Stimulated activated CD8-positive, alpha-beta memory T cell treated with anti-CD3 and anti-CD28 coated beads, Interleukin-7, amount 100 ng/mL, for 24 hours (primary cell): ENCODE measurements around the gene CPLX3.

Source experiments
- DNase-seq: peaks from one replicate; pipeline ENCODE4 v3.0.0-alpha.2; 2020; ENCODE audit warnings: low read depth

CPLX3 gene

DNA sequence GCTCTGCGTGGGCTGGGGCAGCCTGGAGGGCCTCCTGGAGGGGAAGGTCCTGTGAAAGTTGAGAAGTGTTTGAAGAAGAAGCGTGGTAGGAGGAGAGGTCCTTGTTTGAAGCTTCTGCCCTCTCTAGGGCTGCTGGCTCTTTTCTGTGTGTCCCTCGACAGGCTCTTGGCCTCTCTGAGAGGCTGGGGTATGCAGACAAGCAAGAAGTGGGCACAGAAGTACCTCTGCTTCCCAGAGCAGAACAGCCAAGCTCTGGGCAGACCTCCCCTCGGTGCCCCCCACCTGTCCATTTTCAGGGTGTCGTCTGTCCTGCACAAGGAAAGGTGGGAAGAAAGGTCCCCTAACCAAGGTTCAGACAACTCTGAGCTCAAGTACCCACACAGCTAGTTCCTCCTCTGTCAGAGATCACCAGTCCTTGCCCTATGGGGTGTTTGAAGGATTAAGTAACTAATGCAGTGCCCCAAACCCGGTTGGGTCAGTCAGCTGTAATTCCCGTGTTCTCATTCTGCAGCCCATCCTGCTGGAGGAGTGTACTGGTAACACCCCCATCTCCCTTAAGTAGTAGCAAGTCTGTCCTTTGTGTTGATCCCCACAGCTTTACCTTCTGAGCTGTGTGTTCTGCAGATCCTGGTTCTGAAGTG lies 38.3 kb upstream of the CPLX3 start:
- DNase-seq: no peak

DNA sequence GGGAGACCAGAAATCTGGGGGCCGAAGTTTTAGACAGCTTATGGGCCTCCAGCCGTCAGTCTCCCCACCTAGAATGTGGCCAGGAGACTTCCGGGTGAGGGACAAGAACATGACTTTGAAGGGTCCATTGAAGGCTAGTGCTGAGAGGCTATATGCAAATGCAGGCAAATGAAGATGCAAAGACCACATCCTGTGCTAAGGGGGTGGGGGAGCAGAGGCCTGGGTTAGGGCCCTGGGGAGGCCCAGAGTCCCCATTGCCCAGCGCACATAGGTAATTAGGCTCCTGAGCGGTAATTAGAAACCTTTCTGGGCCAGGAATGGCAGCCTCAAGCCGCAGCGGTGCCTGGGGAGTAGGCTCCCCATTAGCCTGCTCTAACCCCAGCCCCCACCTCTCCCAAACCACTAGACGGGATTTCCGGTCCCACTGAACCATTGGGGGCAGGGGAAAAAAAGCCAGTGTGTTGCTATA lies 37.7 kb upstream of the CPLX3 start:
- no peak for DNase-seq

DNA sequence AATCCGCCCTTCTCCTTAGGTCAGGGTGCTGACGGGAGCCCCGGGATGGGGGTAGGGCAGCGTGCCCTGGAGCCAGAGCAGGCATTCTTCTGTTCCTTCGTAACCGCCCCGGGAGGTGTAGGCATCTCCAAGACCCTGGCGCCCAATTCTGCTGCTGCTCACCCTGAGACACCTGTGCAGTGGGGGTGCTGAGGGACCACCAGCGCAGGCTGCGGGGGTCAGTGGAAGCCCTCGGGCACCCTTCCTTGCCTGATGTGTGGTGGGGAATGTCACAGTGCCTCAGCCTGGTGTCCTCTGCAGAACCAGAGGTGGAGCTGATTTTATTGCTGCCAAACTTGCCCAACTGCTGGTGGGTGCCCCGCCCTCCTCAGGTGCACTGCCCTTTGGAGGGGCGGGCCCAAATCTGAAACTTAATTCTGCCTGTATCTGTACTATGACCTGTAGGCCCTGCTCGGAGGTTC lies 37.2 kb upstream of the CPLX3 start:
- no peak for DNase-seq

DNA sequence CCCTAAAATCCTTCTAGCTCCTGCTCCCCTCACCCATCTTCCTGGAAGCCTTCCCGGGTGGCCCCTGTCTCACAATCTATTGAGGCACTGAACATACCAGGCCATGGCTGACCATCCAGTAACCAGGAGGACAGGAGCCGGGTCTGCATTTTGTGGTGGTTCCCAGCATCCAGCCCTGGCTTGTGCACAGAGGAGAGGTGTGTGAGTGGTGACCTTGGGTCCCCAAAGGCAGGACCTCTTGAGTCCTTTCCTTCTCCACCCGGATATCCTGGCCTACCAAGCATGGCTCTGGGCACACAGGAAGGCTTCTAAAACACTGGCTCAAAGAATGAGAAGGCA lies 36.7 kb upstream of the CPLX3 start:
- DNase-seq: no peak

DNA sequence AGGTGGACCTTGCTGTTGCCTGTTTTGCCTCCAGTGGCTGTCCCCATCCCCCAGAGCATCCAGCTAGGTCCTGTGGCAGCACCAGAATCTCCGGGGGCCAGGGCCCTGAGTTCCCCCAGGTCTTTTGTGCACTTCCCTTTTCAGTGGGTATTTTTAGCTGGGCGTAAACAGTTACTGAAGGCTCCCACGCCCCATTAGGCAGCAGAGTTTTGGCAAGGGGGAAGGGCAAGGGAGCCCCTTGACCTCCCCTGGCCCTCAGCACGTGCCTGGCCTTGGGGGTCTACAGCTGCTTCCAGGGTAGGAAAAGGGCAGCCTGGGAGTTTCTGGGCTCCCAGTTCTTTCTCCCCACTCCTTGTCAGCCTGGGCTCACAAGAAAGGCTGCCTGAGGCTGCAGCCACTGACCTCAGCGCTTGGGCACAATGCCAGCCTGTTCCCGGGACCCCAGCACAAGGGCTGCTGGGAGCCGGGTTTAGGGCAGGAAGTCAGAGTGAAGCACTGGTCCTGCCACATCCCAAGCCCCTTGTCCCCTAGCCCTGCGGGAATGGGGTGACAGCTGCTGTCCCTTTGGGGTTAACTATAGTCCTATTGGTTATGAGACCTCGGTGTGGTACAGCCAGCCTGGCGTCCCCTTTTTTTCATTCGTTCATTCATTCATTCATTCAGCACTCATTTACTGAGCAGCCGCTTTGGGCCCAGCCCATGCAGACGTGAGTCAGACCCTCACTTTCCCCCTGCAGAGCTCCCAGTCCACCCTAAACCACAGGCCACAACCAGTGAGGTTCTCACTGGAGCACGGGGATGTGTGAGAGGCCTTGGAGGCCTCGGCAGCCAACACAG lies 36.1 kb upstream of the CPLX3 start:
- DNase-seq: no peak

DNA sequence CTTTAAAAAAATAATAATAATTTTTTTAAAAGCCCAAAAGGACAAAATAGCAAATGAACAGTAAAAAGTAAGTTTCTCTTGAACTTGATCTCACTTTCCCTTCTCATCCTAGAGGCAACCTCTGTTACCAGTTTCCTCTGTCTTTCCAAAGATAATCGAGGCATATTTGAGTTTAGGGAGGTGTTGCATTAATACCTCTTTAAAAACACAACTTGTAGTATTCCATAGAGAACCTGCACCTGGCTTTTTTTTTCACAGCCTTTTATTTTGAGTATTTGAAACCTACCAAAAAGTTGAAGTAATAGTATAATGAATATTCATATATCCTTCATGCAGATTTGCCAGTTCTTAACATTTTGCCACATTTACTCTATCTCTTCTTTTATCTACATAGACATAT lies 35.4 kb upstream of the CPLX3 start:
- no peak for DNase-seq

DNA sequence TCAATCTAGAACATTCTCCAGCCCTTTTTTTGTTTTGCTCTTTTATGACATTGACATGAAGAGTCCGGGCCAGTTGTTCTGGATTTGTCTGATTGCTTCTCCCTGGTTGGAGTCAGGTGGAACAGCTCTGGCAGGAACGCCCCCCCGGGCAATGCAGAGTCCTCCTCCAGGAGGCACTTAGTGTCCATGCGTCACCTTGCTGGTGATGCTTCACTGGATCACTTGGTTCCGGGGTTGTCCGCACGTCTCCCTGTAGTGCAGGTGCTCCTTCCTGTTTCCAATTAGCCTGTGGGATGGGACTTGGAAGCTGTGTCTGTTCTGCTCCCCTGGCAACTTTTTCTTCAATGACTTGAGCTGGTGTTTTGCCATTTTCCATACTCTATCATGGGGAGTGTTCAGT lies 34.8 kb upstream of the CPLX3 start:
- DNase-seq: no peak

DNA sequence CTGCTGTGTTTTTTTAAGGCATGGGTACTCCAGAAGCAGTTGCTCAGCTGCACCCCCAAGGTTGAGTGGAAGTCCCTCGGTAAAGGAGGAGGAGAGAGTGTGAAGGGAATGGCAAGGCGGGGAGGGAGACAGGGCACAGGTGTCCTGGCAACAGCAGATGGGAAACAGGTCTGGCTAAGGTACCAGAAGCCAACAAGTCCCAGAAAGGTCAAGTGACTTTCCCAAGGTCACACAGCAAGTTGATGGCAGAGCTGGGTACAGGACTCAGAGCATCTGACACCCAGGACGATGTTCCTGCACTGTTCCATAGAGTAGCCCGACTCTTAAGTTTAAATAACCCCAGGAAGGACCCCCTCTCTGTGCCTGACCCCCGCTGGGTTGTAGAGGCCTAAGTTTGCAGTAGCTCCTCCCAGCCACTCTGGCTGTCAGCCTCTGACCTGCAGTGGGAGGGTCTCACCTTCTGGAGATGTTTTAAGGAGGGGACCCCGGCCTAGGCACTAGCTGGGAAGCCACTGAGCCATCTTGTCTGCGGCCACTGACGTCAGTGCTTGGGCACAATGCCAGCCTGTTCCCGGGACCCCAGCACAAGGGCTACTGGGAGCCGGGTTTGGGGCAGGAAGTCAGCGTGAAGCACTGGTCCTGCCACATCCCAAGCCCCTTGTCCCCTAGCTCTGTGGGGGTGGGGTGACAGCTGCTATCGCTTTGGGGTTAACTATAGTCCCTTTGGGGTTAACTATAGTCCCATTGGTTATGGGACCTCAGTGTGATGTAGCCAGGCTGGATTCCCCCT lies 34.0 kb upstream of the CPLX3 start:
- no peak for DNase-seq

DNA sequence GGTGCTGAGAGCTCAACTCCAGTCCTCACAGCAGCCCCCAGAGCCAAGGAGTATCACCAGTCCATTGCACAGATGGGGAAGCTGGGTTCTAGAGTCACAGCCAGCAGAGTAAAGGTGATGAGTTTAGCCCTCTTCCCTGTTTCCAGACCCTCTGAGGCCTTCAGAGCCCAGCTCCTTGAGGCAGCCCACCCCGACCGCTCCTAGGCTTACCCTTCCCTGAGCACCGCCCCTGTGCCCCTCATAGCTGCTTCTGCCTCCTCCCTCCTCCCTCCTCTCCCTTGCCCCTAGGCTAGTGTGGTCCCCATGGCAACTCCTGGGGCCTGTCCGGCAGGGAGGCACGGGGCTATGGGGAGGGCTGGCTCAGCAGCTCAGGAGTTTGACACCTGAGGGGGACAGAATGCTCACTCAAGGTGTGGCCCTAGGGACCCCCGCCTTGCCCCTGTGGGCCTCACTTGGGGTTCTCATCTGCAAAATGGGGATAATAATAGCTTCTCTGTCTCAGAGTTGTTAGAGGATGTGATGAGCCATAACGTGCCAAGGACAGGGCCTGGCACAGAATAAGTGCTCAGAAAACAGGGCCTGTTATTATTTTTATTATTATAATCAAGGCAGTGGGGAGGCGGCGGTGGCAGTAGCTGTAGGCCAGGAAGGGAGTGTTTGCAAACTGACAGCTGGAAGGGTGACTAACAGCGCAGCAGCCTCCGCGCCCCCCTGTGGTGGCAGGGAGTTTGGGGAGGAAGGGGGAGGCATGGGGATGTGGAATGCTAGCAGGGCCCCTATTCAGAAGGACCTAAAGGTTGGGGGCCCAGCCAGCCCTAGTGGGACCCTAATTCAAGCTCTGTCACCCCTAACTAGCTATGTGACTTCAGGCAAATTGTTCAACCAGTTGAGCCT lies 33.0 kb upstream of the CPLX3 start:
- no peak for DNase-seq

DNA sequence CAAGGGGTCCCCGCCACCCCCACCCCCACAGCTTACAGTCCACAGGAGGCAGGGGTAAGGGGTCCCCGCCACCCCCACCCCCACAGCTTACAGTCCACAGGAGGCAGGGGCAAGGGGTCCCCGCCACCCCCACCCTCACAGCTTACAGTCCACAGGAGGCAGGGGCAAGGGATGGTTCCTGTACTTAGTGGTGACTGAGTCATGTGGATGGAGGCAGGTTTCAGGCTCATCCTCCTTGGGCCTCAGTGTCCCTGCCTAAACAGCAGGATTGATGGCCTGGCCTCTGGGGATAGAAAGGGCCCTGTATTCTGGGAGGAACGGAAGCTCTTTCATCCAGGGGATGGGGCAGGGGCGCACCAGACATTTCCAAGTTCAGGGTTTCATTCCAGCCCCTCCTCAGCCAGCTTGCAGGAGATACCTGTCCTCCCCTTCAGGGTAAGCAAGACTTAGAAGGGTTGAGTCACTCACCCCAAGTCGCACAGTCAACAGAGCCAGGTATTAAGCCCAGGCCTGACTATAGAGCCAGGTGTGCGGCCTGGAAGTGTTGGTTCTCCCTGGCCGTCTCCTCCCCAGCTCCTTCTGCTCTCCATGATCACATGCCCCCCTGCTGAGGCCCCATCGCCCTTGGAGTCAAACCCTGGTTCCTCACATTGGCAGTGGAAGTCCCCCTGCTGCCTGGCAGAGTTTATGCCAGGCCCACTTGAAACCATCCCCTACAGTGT lies 32.0 kb upstream of the CPLX3 start:
- DNase-seq: no peak

DNA sequence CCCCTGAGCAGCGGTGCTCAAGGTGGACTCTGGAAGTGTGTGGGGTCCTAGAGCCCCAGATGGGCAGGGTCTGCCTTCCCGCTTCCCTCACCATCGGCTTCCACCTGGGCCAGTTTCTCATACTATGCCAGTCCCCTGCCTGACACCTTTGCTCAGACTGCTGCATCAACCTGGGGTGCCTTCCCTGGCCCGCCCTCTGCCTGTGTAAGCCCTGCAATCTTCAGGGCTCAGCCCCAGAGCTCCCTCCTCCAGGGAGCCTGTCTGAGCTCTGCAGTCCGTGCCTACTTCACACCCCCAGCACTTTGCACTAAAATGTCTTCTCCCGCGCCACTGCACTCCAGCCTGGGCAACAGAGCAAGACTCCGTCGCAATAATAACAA lies 31.5 kb upstream of the CPLX3 start:
- no peak for DNase-seq

DNA sequence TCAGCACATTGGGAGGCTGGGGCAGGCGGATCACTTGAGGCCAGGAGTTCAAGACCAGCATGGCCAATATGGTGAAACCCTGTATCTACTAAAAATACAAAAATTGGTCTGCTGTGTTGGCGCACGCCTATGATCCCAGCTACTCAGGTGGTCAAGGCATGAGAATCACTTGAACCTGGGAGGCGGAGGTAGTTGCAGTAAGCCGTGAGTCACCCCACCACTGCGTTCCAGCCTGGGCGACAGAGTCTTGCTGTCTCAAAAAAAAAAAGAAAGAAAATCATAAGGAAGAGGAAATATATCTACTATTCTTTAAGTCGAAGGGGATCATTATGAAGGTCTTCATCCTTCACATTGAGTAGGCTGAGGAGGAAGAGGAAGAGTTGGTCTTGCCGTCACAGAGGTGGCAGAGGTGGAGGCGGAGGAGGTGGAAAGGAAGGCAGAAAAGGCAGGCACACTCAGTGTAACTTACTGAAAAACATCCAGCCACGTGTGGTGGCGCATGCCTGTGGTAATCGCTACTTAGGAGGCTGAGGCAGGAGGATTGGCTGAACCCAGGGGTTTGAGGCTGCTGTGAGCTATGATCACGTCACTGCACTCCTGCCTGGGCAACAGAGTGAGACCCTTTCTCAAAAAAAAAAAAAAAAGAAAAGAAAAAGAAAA lies 30.3 kb upstream of the CPLX3 start:
- no peak for DNase-seq

DNA sequence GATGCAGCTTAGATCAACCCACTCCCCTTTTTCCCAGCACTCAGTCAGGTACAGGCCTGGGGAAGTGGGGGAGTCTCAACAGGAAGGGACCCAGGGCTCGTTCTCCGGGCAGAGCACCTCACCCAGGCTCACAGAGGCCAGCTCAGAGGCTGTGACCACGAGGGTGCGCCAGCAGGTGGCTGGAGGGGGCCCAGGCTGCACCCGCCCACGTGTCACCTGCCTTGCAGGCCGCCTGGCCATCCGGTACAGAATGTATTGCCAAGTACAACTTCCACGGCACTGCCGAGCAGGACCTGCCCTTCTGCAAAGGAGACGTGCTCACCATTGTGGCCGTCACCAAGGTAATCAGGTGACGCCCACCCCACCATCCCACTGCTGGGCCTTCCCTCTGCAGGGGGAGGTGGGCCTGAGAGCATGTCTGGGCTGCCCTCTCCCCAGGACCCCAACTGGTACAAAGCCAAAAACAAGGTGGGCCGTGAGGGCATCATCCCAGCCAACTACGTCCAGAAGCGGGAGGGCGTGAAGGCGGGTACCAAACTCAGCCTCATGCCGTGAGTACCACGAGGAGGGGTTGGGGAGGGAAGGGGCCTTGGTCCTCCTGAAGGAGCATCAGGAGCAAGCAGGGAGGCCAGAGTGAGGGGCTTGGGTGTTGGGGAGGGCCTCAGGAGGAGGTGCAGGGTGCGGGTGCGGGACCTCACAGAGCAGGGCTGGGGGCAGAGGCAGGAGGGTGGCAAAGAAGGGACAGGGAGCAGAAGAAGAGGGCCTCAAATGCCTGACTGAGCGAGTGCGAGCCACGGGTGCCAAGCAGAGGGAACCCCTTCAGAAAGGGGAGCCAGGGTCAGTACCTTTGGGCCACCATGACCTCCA lies 27.8 kb upstream of the CPLX3 start:
- DNase-seq: no peak

DNA sequence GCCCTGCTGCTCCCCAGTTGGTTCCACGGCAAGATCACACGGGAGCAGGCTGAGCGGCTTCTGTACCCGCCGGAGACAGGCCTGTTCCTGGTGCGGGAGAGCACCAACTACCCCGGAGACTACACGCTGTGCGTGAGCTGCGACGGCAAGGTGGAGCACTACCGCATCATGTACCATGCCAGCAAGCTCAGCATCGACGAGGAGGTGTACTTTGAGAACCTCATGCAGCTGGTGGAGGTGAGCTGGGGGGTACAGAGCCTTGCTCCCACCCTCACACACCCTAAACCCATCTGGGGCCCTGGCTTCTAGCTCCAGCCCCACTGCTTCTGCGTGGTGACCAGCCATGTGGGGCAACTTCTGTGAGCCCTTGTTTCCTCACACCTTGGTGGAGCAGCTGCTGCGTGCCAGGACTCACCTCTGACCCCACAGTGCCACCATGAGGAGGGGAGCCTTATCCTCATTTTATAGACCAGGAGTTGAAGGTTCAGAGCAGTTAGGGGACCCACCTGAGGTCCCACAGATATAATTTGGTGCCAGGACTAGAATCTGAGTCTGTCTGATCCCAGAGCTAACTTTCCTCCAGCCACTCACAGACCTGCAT lies 27.1 kb upstream of the CPLX3 start:
- DNase-seq: no peak

DNA sequence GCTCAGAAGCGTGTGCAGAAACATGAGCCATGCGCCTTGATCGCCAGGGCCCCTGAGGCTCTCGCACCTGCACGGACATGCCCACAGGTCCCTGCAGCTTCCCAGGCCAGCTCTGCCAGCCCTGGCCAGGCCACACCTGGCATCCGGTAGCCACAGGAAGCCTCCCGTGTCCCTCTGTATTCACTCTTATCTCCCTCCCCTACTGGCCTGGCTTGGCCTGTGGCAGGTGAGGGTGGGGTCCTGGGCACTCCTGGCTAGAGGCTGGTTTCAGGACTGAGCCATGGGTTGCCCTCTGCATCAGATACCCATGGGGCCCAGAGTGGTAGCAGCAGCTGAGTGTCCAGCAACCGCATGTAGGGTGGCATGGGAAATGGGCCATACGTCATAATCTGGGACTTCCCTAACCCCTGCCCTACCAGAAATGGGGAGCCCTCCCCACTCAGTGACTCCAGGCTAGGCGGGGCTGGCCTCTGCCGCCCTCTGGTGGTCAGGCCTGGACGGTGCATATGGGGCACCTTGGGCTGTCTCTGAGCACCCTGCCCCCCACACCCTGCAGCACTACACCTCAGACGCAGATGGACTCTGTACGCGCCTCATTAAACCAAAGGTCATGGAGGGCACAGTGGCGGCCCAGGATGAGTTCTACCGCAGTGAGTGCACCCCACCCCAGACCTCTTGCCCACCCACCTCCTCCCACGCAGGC lies 26.4 kb upstream of the CPLX3 start:
- peak; percentile 63 for DNase-seq

DNA sequence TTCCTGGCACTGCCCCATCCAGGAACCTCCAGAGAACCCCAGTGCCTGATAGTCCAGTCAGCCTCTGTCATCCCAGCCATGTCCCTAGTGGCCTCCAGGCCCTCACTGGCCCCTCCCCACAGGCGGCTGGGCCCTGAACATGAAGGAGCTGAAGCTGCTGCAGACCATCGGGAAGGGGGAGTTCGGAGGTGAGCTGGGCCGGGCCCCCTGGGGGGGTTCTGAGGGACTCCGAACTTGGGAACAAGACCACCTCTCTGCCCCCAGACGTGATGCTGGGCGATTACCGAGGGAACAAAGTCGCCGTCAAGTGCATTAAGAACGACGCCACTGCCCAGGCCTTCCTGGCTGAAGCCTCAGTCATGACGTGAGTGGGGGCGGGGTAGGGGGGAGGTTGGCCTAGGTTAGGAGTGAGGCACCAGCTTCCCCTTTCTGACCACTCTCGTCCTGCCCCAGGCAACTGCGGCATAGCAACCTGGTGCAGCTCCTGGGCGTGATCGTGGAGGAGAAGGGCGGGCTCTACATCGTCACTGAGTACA lies 25.8 kb upstream of the CPLX3 start:
- no peak for DNase-seq

DNA sequence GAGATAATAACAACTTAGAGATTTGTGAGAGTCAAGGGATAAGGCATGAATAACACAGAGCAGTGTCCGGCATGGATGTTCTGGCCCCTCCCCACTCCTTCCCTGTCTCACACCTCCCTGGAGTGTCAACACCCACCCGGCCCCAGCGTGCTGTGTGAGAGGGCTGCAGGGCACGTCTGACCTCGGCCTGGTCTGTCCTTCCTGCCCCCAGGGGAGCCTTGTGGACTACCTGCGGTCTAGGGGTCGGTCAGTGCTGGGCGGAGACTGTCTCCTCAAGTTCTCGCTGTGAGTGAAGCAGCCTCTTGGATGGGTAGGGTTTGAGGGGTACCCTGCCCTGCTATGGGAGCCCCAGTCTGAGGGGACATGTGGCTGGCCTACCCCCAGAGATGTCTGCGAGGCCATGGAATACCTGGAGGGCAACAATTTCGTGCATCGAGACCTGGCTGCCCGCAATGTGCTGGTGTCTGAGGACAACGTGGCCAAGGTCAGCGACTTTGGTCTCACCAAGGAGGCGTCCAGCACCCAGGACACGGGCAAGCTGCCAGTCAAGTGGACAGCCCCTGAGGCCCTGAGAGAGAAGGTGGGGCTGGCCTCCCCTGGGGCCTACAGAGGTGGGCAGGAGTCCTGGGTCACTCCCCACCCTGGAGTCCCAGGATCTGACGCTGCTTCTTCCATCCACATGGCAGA lies 25.0 kb upstream of the CPLX3 start:
- no peak for DNase-seq

DNA sequence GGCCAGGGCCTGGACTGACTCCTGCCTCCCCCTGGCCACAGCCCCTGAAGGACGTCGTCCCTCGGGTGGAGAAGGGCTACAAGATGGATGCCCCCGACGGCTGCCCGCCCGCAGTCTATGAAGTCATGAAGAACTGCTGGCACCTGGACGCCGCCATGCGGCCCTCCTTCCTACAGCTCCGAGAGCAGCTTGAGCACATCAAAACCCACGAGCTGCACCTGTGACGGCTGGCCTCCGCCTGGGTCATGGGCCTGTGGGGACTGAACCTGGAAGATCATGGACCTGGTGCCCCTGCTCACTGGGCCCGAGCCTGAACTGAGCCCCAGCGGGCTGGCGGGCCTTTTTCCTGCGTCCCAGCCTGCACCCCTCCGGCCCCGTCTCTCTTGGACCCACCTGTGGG lies 24.1 kb upstream of the CPLX3 start:
- no peak for DNase-seq
